Heart left ventricle (tissue), 16 donors: ENCODE results near the gene SIRPB1. TPM values are rescaled to one million over a fixed set of nuclear protein-coding genes. Genes with fewer than 3 reads are reported as not detected.

Experiments
- ATAC-seq, 4 donors: fragments of 200-7000 bp; cut with Tn5 transposase; one replicate each; pipeline ENCODE4 v1.9.1; 2020 to 2022; ENCODE audit warnings: moderate library complexity in 4 of 4, mild to moderate bottlenecking in 3 of 4, moderate number of reproducible peaks in 1 of 4
- DNase-seq, 5 donors: peaks; one replicate each; pipeline ENCODE4 v3.0.0-alpha.2; 2020
- H3K27ac ChIP-seq, 12 donors: fragments of 200-600 bp; sonication (generic) in 4 of 12; one replicate each; pipeline versions ENCODE4 v1.5.0 to v1.8.0; 2016 to 2022; ENCODE audit warnings: mild to moderate bottlenecking in 2 of 12
- H3K27me3 ChIP-seq, 9 donors: fragments of 200-600 bp; sonication (generic) in 2 of 9; one replicate each; pipeline versions ENCODE4 v1.5.1 to v1.8.0; 2016 to 2022; ENCODE audit warnings: mild to moderate bottlenecking in 3 of 9
- H3K36me3 ChIP-seq, 9 donors: fragments of 200-600 bp; sonication (generic) in 2 of 9; one replicate each; pipeline versions ENCODE4 v1.5.0 to v1.8.0; 2018 to 2022; ENCODE audit warnings: mild to moderate bottlenecking in 2 of 9
- H3K4me1 ChIP-seq, 12 donors: fragments of 200-600 bp; sonication (generic) in 4 of 12; one replicate each; pipeline versions ENCODE4 v1.5.0 to v1.8.0; 2016 to 2022; ENCODE audit warnings: mild to moderate bottlenecking in 3 of 12
- H3K4me3 ChIP-seq, 12 donors: fragments of 200-600 bp; sonication (generic) in 4 of 12; one replicate each; pipeline versions ENCODE4 v1.5.0 to v1.8.0; 2017 to 2022; ENCODE audit warnings: mild to moderate bottlenecking in 9 of 12, moderate library complexity in 4 of 12
- H3K9me3 ChIP-seq, 12 donors: fragments of 200-600 bp; sonication (generic) in 4 of 12; one replicate each; pipeline versions ENCODE4 v1.5.0 to v1.8.0; 2016 to 2022; ENCODE audit warnings: mild to moderate bottlenecking in 1 of 12
- POLR2A ChIP-seq, 2 donors: fragments of 450-650 bp; IDR thresholded peaks; one replicate each; pipeline ENCODE4 v1.6.1; 2017; ENCODE audit warnings: antibody characterized with exemption in 2 of 2, mild to moderate bottlenecking in 2 of 2, moderate library complexity in 2 of 2
- WGBS, 4 donors: extraction: QIAGEN DNeasy Blood & Tissue Kit in 2 of 4; methylation state at CpG; one replicate each; pipeline versions ENCODE4 v1.1.5 to v1.1.7; 2013 to 2018; 5-methylcytosine and 5-hydroxymethylcytosine counted together
- intact Hi-C, 10 donors: fragments of 100-400 bp; cut with DNase I; formaldehyde crosslinking; loops; one replicate each; pipeline versions ENCODE4 v1.11.1 to v1.14.2; 2022
- polyA plus RNA-seq, 2 donors: library from polyadenylated mRNA; stranded (reverse); fragments of 200-250 nt; gene quantifications; one replicate each; pipeline ENCODE4 v1.2.3, GENCODE V29; 2013
- total RNA-seq, 9 donors: library from RNA; depleted of rRNA in 2 of 9; stranded (reverse); fragments of >200 nt in 2 of 9; fragmentation: NEBNext Ultra II Directional in 3 of 9; extraction: Animal tissue kit (Norgen Biotek cat#: 25700) in 3 of 9; gene quantifications; one replicate each; pipeline versions ENCODE4 v1.1.0 to v1.2.4, GENCODE V29; 2016 to 2023
- TF ChIP-seq, protein P1 (sequence below), 12 donors: fragments of 200-600 bp; sonication (generic) in 4 of 12; IDR thresholded peaks; one replicate each; pipeline versions ENCODE4 v1.5.0 to v1.8.0; 2018 to 2022; ENCODE audit warnings: antibody characterized with exemption in 12 of 12, mild to moderate bottlenecking in 5 of 12
- donor health status: ischemic (EF 13 %, LVEDD 7.1; RV severe dilation, severe dysfunction).
- donor health status: healthy with polysubstance abuse.
- donor health status: DM: no; HTN: yes; CAD: no.
- donor health status: DM: no; HTN: no; CAD: no.
- donor health status: ischemic (EF 25% LVEDD 6.9; RV normal size, moderate dysfunction).
- donor health status: ischemic (EF 25% LVEDD 5.7; RV mildly dilated, moderate dysfunction).
- donor health status: healthy.
- donor health status: DM: yes; HTN: yes; CAD: no.
- donor health status: ischemic (EF 35%, LVEDD 5.7; RV mildly dilated, moderate dysfunction).
- donor health status: nonischemic (EF 11% LVEDD 7.7; RV severe dilation, severe dysfunction).
- donor health status: DM: yes; HTN: yes; CAD: no.
- donor health status: PGD.
- donor health status: ischemic (EF 29% LVEDD 5.4; RV normal size, mild dysfunction).
- donor health status: nonischemic (EF 23%, LVEDD 6.1; RV moderate dilation, normal function).

SIRPB1 gene
- total and polyA plus RNA-seq, 11 donors = 0.19 to 14.0 (median 1.3) TPM

GRCh38 chr20:1665345-1665744 lies 45.5 kb upstream of the SIRPB1 start:
- no peaks in the 10 kb centered on the region for H3K36me3 ChIP-seq
- H3K9me3 ChIP-seq = no peaks in the 10 kb centered on the region
- H3K27ac ChIP-seq = peak overlapping the region in 1 of 12 donors; percentile 75
- TF ChIP-seq POLR2A (IDR thresholded peaks at IDR 0.05) = no peak
- TF ChIP-seq, protein P1, sequence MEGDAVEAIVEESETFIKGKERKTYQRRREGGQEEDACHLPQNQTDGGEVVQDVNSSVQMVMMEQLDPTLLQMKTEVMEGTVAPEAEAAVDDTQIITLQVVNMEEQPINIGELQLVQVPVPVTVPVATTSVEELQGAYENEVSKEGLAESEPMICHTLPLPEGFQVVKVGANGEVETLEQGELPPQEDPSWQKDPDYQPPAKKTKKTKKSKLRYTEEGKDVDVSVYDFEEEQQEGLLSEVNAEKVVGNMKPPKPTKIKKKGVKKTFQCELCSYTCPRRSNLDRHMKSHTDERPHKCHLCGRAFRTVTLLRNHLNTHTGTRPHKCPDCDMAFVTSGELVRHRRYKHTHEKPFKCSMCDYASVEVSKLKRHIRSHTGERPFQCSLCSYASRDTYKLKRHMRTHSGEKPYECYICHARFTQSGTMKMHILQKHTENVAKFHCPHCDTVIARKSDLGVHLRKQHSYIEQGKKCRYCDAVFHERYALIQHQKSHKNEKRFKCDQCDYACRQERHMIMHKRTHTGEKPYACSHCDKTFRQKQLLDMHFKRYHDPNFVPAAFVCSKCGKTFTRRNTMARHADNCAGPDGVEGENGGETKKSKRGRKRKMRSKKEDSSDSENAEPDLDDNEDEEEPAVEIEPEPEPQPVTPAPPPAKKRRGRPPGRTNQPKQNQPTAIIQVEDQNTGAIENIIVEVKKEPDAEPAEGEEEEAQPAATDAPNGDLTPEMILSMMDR (IDR thresholded peaks at IDR 0.05) = no peak
- H3K4me1 ChIP-seq = peaks cover 0 to 30% (median 0%) of the 10 kb centered on the region in 12 donors
- ATAC-seq = no peak
- no peak for DNase-seq
- intact Hi-C loops = no loop called here
- H3K27me3 ChIP-seq = peaks cover 0 to 17% (median 0%) of the 10 kb centered on the region in 9 donors
- H3K4me3 ChIP-seq = no peak overlapping the region
- 89 to 93% (median 90%) methylated on average over 3 of the region's 3 CpGs for WGBS, 4 donors

- Histone ChIP-seq H3K9me3 (no peaks in the 10 kb centered on the region), H3K27ac (peak overlapping the region in 1 of 12 donors; percentile 75), H3K4me1 (peaks cover 0 to 30% (median 0%) of the 10 kb centered on the region in 12 donors), H3K27me3 (peaks cover 0 to 20% (median 0%) of the 10 kb centered on the region in 9 donors), H3K36me3 (no peaks in the 10 kb centered on the region), H3K4me3 (no peak overlapping the region)
- intact Hi-C loops = no loop called here
- 48 to 75% (median 62%) methylated on average over 3 to 5 of the region's 5 CpGs for WGBS, 4 donors
- no peak for DNase-seq
- TF ChIP-seq POLR2A (IDR thresholded peaks at IDR 0.05) = no peak
- TF ChIP-seq, protein P1 (IDR thresholded peaks at IDR 0.05) = no peak
- no peak for ATAC-seq
These were observed 45.1 kb upstream of the SIRPB1 start for GRCh38 chr20:1664911-1665310.

DNA sequence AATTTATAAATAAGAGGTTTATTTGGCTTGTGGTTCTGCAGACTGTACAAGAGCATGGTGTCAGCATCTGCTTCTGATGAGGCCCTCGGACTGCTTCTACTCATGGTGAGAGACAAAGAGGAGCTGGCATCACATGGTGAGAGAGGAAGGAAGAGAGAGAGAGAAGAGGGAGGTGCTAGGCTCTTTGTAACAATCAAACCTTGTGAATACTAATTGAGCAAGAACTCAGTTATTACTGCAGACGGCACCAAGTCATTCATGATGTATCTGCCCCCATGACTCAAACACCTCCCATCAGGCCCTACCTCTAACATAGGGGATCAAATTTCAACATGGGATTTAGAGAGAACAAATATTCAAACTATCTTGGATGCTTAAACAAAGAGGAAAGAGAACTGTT lies 44.1 kb upstream of the SIRPB1 start:
- H3K4me3 ChIP-seq = no peak overlapping the region
- peaks cover 0 to 22% (median 0%) of the 10 kb centered on the region in 9 donors for H3K27me3 ChIP-seq
- H3K9me3 ChIP-seq = no peaks in the 10 kb centered on the region
- no peak for TF ChIP-seq POLR2A (IDR thresholded peaks at IDR 0.05)
- H3K4me1 ChIP-seq = peaks cover 0 to 36% (median 0%) of the 10 kb centered on the region in 12 donors
- ATAC-seq (no peak), DNase-seq (no peak)
- no peaks in the 10 kb centered on the region for H3K36me3 ChIP-seq
- intact Hi-C loops = no loop called here
- H3K27ac ChIP-seq = peak overlapping the region in 1 of 12 donors; percentile 75
- WGBS, 4 donors = 49 to 64% (median 54%) methylated on average over 2 of the region's 2 CpGs

DNA sequence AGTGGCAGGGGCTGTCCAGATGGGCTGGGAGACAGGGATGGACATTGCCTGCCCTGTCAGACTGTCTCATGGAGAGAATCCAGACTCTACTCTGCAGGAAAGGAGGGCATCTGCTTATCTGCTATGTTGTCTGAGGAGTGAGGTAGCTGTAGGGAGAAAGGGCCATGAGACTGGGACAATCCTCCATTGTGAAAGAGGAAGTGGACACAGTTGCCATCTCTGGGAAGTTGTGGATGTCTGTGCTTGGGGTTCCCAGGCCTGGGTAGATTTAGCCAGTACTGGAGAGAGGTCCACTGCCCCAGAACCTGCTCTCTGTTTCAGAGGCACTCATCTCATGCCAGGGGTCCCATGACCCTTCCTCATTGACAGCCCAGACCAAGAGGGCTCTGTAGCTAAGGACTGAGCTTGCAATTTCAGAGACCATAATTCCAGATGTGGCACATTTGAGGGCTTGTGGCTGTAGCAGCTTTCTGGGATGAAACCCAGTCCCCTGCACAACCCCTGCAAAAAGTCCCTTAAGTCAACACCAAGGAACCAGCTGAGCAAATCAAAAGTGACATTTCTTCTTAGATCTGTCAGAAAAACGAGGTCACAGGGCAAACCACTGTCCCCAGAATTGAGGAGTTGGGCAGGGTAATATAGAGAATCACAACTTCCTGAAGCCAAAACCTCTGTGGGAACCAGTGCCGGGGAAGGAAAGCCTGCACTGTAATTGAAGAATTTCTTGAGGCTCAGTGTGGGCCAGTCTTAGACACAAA lies 41.9 kb upstream of the SIRPB1 start:
- 29 to 48% (median 41%) methylated on average over 2 of the region's 2 CpGs for WGBS, 4 donors
- intact Hi-C loops = no loop called here

More for the DNA sequence above, 41.9 kb upstream of the SIRPB1 start:
- Histone ChIP-seq H3K9me3 (no peaks in the 10 kb centered on the region), H3K4me1 (peaks cover 0 to 43% (median 0%) of the 10 kb centered on the region in 12 donors), H3K27ac (peak overlapping the region in 1 of 12 donors; percentile 32), H3K27me3 (peaks cover 0 to 22% (median 0%) of the 10 kb centered on the region in 9 donors), H3K36me3 (no peaks in the 10 kb centered on the region), H3K4me3 (no peak overlapping the region)
- DNase-seq = no peak
- ATAC-seq = peak in 1 of 4 donors; percentile 15
- no peak for TF ChIP-seq POLR2A (IDR thresholded peaks at IDR 0.05)
- TF ChIP-seq, protein P1 (IDR thresholded peaks at IDR 0.05) = no peak
